Thyroid gland (tissue), 4 donors: ENCODE measurements around the gene ZC2HC1C.

Source experiments
- POLR2A ChIP-seq, 2 donors: fragments of 450-650 bp; IDR thresholded peaks; one replicate each; pipeline ENCODE4 v1.6.1; 2017; ENCODE audit warnings: antibody characterized with exemption in 2 of 2, mild to moderate bottlenecking in 2 of 2, moderate library complexity in 1 of 2
- TF ChIP-seq, protein P1 (sequence below), 6 experiments: fragments of 200-600 bp in 3 of 6; fragments of 450-650 bp in 3 of 6; sonication (generic) in 3 of 6; IDR thresholded peaks; one replicate each; pipeline ENCODE4 v1.5.1; 2016 to 2019; ENCODE audit warnings: antibody characterized with exemption in 6 of 6, mild to moderate bottlenecking in 2 of 6, inconsistent platforms in 1 of 6, moderate library complexity in 1 of 6

GRCh38 chr14:75094896-75095295 lies 25.5 kb downstream of the ZC2HC1C start:
- TF ChIP-seq, protein P1, sequence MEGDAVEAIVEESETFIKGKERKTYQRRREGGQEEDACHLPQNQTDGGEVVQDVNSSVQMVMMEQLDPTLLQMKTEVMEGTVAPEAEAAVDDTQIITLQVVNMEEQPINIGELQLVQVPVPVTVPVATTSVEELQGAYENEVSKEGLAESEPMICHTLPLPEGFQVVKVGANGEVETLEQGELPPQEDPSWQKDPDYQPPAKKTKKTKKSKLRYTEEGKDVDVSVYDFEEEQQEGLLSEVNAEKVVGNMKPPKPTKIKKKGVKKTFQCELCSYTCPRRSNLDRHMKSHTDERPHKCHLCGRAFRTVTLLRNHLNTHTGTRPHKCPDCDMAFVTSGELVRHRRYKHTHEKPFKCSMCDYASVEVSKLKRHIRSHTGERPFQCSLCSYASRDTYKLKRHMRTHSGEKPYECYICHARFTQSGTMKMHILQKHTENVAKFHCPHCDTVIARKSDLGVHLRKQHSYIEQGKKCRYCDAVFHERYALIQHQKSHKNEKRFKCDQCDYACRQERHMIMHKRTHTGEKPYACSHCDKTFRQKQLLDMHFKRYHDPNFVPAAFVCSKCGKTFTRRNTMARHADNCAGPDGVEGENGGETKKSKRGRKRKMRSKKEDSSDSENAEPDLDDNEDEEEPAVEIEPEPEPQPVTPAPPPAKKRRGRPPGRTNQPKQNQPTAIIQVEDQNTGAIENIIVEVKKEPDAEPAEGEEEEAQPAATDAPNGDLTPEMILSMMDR (IDR thresholded peaks at IDR 0.05), result no peak
- TF ChIP-seq POLR2A (IDR thresholded peaks at IDR 0.05), result no peak
